ENCODE data around the gene TAF11L4.
"Not testable (repeated sequence)": the region's sequence is repeated elsewhere in the genome, so short reads cannot be mapped to it uniquely, and the experiment has no call there.

The TAF11L4 gene

GRCh38 chr5:17521501-17521900 is at the start of gene TAF11L4:
TAF11L4 (plus strand) TSS chr5:17521801.
- DNase-seq (ENCODE audit: low read depth): not testable (repeated sequence)

DNA sequence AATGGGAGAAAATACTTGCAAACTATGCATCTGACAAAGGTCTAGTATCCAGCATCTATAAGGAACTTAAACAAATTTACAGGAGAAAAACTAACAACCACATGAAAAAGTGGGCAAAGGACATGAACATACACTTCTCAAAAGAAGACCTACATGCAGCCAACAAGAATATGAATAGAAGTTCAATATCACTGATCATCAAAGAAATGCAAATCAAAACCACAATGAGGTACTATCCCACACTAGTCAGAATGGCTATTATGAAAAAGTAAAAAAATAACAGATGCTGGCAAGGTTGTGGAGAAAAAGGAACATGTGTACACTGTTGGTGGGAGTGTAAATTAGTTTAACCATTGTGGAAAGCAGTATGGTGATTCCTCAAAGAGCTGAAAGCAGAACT is 46.5 kb upstream of the TAF11L4 start:
- DNase-seq (ENCODE audit: low read depth): not testable (repeated sequence)

DNA sequence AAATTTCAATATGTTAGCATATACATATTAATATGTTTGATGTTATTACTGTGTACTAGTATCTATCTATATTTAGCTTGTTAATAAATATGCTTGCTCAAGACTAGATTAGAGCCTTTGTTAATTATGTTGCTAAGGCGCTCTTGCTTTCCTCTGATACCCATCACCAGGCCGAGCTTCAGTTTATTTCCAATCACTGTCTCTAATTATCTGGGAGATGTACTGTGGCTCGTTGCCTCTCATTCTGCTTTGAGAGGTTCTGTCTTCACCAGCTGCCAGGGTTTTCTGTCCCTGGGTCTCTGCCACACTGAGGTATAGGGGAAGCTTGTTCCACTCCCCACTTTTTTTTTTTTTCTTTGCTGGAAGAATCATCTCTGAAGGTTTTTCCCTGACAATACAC is 44.6 kb upstream of the TAF11L4 start:
- no peak for DNase-seq (ENCODE audit: low read depth)

- DNase-seq (ENCODE audit: low read depth): no peak
Measured at GRCh38 chr5:17477573-17478265, 43.9 kb upstream of the TAF11L4 start.

GRCh38 chr5:17481378-17481777 is 40.2 kb upstream of the TAF11L4 start:
- DNase-seq (ENCODE audit: low read depth): no peak

- DNase-seq (ENCODE audit: low read depth): no peak
Measured at GRCh38 chr5:17482790-17483189, 38.8 kb upstream of the TAF11L4 start.

DNA sequence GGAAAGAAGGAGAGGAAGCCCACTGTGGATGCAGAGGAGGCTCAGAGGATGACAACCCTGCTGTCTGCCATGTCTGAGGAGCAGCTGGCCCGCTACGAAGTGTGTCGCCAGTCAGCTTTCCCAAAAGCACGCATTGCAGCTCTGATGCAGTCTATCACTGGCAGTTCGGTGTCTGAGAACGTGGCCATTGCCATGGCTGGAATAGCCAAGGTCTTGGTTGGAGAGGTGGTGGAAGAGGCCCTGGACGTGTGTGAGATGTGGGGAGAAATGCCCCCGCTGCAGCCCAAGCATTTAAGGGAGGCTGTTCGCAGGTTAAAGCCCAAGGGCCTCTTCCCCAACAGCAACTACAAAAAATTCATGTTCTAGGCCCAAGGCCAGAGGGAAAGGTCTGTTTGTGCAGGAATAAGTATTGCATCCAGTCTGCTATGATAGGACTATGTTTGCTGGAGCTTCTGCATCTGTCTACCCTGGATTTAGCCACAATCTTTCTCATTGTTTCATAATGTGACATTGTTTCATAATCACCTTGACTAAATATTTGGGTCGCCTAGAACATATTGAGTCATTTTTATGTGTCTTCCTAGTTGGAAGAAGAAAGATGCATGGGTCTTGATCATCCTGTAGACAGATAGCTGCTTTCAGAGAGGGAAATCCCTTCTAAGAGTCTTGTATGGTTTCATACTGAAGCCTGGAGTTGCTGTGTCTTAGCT is 35.0 kb upstream of the TAF11L4 start:
- DNase-seq (ENCODE audit: low read depth): not testable (repeated sequence)

DNA sequence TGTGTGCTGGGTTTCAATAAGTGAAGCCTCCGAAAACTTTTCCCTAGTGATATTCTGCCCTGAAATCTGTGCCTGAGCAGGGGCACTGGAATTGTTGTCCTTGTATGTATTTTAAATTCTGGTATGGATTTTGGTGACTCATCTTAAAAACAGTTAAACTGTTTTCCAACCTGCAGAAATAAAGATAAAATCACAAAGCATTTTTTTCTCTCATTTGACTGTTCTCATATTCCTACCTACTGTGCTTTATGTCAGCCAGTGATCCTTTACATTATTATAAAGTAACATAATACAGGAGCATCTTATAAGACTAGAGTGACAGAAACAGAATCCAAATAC is 34.5 kb upstream of the TAF11L4 start:
- DNase-seq (ENCODE audit: low read depth): no peak

DNA sequence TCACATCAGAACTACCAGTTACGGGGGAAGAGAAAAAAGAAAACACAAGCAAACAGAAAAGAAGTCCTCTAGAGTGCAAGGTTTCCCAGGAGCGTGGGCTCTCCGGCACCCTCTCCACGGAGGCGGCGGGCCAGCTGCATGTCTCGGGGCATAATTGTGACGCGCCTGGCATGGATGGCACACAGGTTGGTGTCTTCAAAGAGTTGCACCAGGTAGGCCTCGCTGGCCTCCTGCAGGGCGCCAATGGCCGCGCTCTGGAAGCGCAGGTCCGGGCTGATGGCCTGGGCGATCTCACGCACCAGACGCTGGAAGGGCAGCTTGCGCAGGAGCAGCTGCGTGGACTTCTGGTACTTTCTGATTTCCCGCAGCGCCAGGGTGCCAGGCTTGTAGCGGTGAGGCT is 30.3 kb upstream of the TAF11L4 start:
- DNase-seq (ENCODE audit: low read depth): not testable (repeated sequence)

GRCh38 chr5:17492770-17493169 is 28.8 kb upstream of the TAF11L4 start:
- no peak for DNase-seq (ENCODE audit: low read depth)

DNA sequence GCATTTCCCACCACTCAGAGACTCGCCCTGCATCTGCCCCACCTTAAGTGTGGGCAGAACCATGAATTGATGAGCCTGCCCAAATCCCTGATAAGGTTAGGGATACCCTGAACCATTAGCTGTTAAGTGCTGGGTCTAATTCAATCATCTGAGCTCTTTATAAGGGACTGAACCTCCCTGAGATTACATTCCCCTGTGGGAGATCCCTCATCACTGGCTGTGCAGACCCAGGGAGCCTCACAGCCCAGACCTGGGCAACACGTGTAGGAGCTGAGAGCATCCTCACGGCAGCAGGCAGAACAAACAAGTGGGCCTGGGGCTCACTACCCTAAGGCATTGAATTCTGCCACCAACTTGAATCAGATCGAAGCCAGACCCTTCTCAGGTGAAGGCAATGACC is 24.2 kb upstream of the TAF11L4 start:
- DNase-seq (ENCODE audit: low read depth): no peak

DNA sequence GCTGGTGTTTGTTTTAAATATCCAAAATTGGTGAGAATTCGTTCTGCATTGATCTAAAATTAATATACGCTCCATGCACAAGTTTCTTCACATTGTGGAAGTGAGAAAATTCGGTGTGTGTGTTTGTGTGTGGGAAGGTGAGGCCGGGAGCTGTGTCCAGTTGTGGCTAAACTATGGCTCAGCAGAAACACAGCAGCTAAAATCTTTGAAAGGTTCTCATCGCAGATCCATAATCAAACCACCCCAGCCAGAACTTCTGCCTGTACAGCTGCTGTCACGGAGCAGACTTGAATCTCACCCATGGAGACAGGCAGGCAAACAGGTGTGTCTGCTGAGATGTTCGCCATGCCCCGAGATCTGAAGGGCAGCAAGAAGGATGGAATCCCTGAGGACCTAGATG is 23.7 kb upstream of the TAF11L4 start, which contains the start of gene TAF11L2:
Gene TAF11L2 (plus strand): TSS at position 301 of the 400 bp plus-strand sequence.
- DNase-seq (ENCODE audit: low read depth): not testable (repeated sequence)

- DNase-seq (ENCODE audit: low read depth): no peak
Measured at GRCh38 chr5:17511775-17512325, 9.8 kb upstream of the TAF11L4 start.

GRCh38 chr5:17517526-17517925 is 4.1 kb upstream of the TAF11L4 start:
- DNase-seq (ENCODE audit: low read depth): peak; percentile 5

- DNase-seq (ENCODE audit: low read depth): not testable (repeated sequence)
Measured at GRCh38 chr5:17518067-17518466, 3.5 kb upstream of the TAF11L4 start, which contains the start of gene TAF11L3. TAF11L3 (plus strand) TSS chr5:17518367.

- DNase-seq (ENCODE audit: low read depth): not testable (repeated sequence)
Measured at GRCh38 chr5:17519508-17519907, 2.1 kb upstream of the TAF11L4 start.

DNA sequence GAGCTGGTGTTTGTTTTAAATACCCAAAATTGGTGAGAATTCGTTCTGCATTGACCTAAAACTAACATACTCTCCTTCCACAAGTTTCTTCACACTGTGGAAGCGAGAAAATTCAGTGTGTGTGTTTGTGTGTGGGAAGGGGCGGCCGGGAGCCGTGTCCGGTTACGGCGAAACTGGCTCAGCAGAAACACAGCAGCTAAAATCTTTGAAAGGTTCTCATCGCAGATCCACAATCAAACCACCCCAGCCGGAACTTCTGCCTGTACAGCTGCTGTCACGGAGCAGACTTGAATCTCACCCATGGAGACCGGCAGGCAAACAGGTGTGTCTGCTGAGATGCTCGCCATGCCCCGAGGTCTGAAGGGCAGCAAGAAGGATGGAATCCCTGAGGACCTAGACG is 3.3 kb downstream of the TAF11L4 start, which contains the start of gene TAF11L5:
Gene TAF11L5 (plus strand): TSS at position 301 of the 400 bp plus-strand sequence.
- not testable (repeated sequence) for DNase-seq (ENCODE audit: low read depth)

- not testable (repeated sequence) for DNase-seq (ENCODE audit: low read depth)
Measured at GRCh38 chr5:17526504-17526903, 4.9 kb downstream of the TAF11L4 start.

- DNase-seq (ENCODE audit: low read depth): not testable (repeated sequence)
Measured at GRCh38 chr5:17528369-17528768, 6.8 kb downstream of the TAF11L4 start, which contains the start of gene TAF11L6. TAF11L6 (plus strand) TSS chr5:17528669.
